HepG2 (cell line): ENCODE data around the gene SLC25A10. TPM values are rescaled to one million over a fixed set of nuclear protein-coding genes. Genes with fewer than 3 reads are reported as not detected.
A peak's percentile ranks its signal among the peaks of the same experiment; 100 is the strongest.

Experiments
- ATF7 ChIP-seq, 2 experiments: fragments of 450-650 bp in 1 of 2; sonication (generic) in 1 of 2; formaldehyde crosslinking in 1 of 2; IDR thresholded peaks; 2 replicates each; pipeline versions ENCODE4 v1.4.0 to v1.6.1; 2016 to 2020; ENCODE audit warnings: antibody characterized with exemption in 1 of 2, mild to moderate bottlenecking in 1 of 2, missing genetic modification reagents in 1 of 2
- CEBPZ ChIP-seq: IDR thresholded peaks from 2 replicates; pipeline ENCODE4 v1.6.1; 2012; ENCODE audit warnings: low read length, improper control_type of control experiment
- CREB3 ChIP-seq: sonication (generic); formaldehyde crosslinking; IDR thresholded peaks from 2 replicates; pipeline ENCODE4 v1.5.0; 2020; ENCODE audit warnings: missing genetic modification reagents
- EZH2 ChIP-seq: conservative IDR thresholded peaks from 2 replicates; pipeline ENCODE4 v1.6.1; 2012; ENCODE audit warnings: mild to moderate bottlenecking, low read depth, low read length, moderate library complexity
- HNF4A ChIP-seq: sonication (generic); formaldehyde crosslinking; IDR thresholded peaks from 2 replicates; pipeline ENCODE4 v1.4.0; 2020; ENCODE audit warnings: missing genetic modification reagents
- KMT2B ChIP-seq: IDR thresholded peaks from 2 replicates; pipeline ENCODE4 v1.6.1; 2016; ENCODE audit warnings: missing genetic modification reagents, missing compliant biosample characterization
- MTF1 ChIP-seq: sonication (generic); formaldehyde crosslinking; IDR thresholded peaks from 2 replicates; pipeline ENCODE4 v1.5.0; 2020; ENCODE audit warnings: missing genetic modification reagents
- SIN3B ChIP-seq: fragments of 150-350 bp; IDR thresholded peaks from 2 replicates; pipeline ENCODE4 v1.6.1; 2014; ENCODE audit warnings: low read length
- TBP ChIP-seq: sonication (generic); formaldehyde crosslinking; IDR thresholded peaks from 2 replicates; pipeline ENCODE4 v1.5.0; 2020; ENCODE audit warnings: missing genetic modification reagents
- TFDP2 ChIP-seq: sonication (generic); formaldehyde crosslinking; IDR thresholded peaks from 2 replicates; pipeline ENCODE4 v1.4.0; 2020; ENCODE audit warnings: missing genetic modification reagents
- XBP1 ChIP-seq: sonication (generic); formaldehyde crosslinking; IDR thresholded peaks from 2 replicates; pipeline ENCODE4 v1.5.0; 2020; ENCODE audit warnings: missing genetic modification reagents
- ZBTB33 ChIP-seq: sonication (generic); formaldehyde crosslinking; IDR thresholded peaks from 2 replicates; pipeline ENCODE4 v1.4.0; 2020; ENCODE audit warnings: missing genetic modification reagents
- ZFP36 ChIP-seq: fragments of 150-350 bp; IDR thresholded peaks from 2 replicates; pipeline ENCODE4 v1.6.1; 2018; ENCODE audit warnings: borderline replicate concordance, low read length, low read depth; ENCODE audit not compliant: partially characterized antibody
- ZFP36L1 ChIP-seq: sonication (generic); formaldehyde crosslinking; IDR thresholded peaks from 2 replicates; pipeline ENCODE4 v1.8.0; 2022; ENCODE audit warnings: mild to moderate bottlenecking, missing genetic modification reagents, moderate library complexity
- ZFP36L2 ChIP-seq: sonication (generic); formaldehyde crosslinking; IDR thresholded peaks from 2 replicates; pipeline ENCODE4 v1.4.0; 2020; ENCODE audit warnings: missing genetic modification reagents
- ZNF10 ChIP-seq: sonication (generic); formaldehyde crosslinking; IDR thresholded peaks from 2 replicates; pipeline ENCODE4 v1.4.0; 2020; ENCODE audit warnings: mild to moderate bottlenecking, low read depth, missing genetic modification reagents, borderline replicate concordance
- ZNF230 ChIP-seq: sonication (generic); formaldehyde crosslinking; IDR thresholded peaks from 2 replicates; pipeline ENCODE4 v1.4.0; 2020; ENCODE audit warnings: mild to moderate bottlenecking, missing genetic modification reagents
- ZNF678 ChIP-seq: sonication (generic); formaldehyde crosslinking; IDR thresholded peaks from 2 replicates; pipeline ENCODE4 v1.4.0; 2020; ENCODE audit warnings: mild to moderate bottlenecking, missing genetic modification reagents
- ZNF720 ChIP-seq: sonication (generic); formaldehyde crosslinking; IDR thresholded peaks from 2 replicates; pipeline ENCODE4 v1.4.0; 2020; ENCODE audit warnings: missing genetic modification reagents
- ZNF747 ChIP-seq: sonication (generic); formaldehyde crosslinking; IDR thresholded peaks from 2 replicates; pipeline ENCODE4 v1.8.1; 2023; ENCODE audit warnings: missing genetic modification reagents, mild to moderate bottlenecking, borderline replicate concordance
- polyA plus RNA-seq, 8 experiments: library from polyadenylated mRNA; depleted of rRNA in 3 of 8; stranded (reverse) in 7 of 8; unstranded in 1 of 8; fragments of >200 nt; fragmentation: Illumina TruSeq in 4 of 8; extraction: Trizol in 4 of 8; gene quantifications; 2 replicates each; pipeline versions ENCODE4 v1.2.1 to v1.2.3, GENCODE V29; 2011 to 2016; ENCODE audit warnings: low read depth in 4 of 8, missing spikeins in 1 of 8, mixed read lengths in 1 of 8; ENCODE audit not compliant: insufficient read depth in 1 of 8
- total RNA-seq, 5 experiments: library from RNA; depleted of rRNA; stranded (reverse); fragments of >200 nt; fragmentation: Illumina TruSeq; extraction: Trizol; gene quantifications; 2 replicates each; pipeline ENCODE4 v1.2.3, GENCODE V29; 2016; ENCODE audit warnings: low read depth in 1 of 5

The SLC25A10 gene
- total and polyA plus RNA-seq, 2 of the 13 experiments (the other 11 are each of a cell fraction or from before 2014, with no cell fraction given), result 46.5 to 140 TPM

- TF ChIP-seq ZNF230 (CRISPR knock-in tag) (no peak; the same call in none of the 2 replicates), CREB3 (no peak; the same call in 1 of the 2 replicates), KMT2B (peak; percentile 92), ZNF720 (CRISPR knock-in tag) (no peak), ZFP36L2 (CRISPR knock-in tag) (no peak), ZFP36L1 (CRISPR knock-in tag) (peak; percentile 86; the same call in 1 of the 2 replicates), EZH2 (no peak), ZNF747 (CRISPR knock-in tag) (peak; percentile 88; the same call in 1 of the 2 replicates), CEBPZ (no peak), MTF1 (CRISPR knock-in tag) (peak; percentile 89), XBP1 (CRISPR knock-in tag) (no peak), SIN3B (peak; percentile 79), ZBTB33 (CRISPR knock-in tag) (peak; percentile 57; the same call in 1 of the 2 replicates), ATF7 (IDR thresholded peaks at IDR 0.05) (no peak), ATF7 (CRISPR knock-in tag; IDR thresholded peaks at IDR 0.05) (no peak; the same call in 1 of the 2 replicates), ZNF10 (CRISPR knock-in tag) (no peak), TFDP2 (CRISPR knock-in tag) (peak; percentile 78), HNF4A (CRISPR knock-in tag) (0 out of 2 replicates have a peak, but pooled peaks have one; percentile 14), ZFP36 (no peak), TBP (no peak), ZNF678 (CRISPR knock-in tag) (no peak; the same call in 1 of the 2 replicates)
These were observed 45.5 kb upstream of the SLC25A10 start, which contains the start of the genes CCDC137 and OXLD1 (continued) for GRCh38 chr17:81666342-81667191.
